GM12865 (cell line): ENCODE measurements around the gene ST6GALNAC5.

Source experiments
- DNase-seq: peaks from one replicate; pipeline ENCODE4 v3.0.0; 2010; ENCODE audit warnings: low read depth
- H3K4me3 ChIP-seq: 2 replicates; pipeline ENCODE4 v1.5.1; 2011; ENCODE audit warnings: mild to moderate bottlenecking, low read depth, low read length, control low read depth
- TF ChIP-seq, protein P1 (sequence below): IDR thresholded peaks from 2 replicates; pipeline ENCODE4 v1.5.1; 2011; ENCODE audit warnings: low read length, control low read depth, low read depth, inconsistent platforms; ENCODE audit not compliant: insufficient read depth; ENCODE audit errors: missing control alignments

Gene ST6GALNAC5

DNA sequence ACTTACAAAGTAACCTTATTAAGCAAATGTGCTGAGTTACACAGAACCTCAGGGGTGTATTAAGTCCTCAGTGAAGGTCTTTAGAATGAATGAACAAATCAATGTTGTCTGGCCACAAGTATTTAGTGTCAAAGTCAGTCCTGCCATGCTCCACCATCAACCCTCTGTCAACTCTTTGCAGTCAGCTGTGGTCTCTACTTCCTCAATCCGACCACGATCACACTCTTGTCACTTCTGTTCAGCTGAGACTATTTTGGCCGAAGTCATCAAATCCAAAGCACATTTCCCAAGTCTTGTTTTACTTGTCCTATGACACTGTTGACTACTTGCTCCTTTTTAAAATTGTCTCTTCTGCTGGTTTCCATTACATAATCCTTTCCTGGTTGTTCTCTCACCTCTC, 173.5 kb downstream of the ST6GALNAC5 start:
- DNase-seq = no peak
- no peak overlapping the region for H3K4me3 ChIP-seq
- TF ChIP-seq, protein P1, sequence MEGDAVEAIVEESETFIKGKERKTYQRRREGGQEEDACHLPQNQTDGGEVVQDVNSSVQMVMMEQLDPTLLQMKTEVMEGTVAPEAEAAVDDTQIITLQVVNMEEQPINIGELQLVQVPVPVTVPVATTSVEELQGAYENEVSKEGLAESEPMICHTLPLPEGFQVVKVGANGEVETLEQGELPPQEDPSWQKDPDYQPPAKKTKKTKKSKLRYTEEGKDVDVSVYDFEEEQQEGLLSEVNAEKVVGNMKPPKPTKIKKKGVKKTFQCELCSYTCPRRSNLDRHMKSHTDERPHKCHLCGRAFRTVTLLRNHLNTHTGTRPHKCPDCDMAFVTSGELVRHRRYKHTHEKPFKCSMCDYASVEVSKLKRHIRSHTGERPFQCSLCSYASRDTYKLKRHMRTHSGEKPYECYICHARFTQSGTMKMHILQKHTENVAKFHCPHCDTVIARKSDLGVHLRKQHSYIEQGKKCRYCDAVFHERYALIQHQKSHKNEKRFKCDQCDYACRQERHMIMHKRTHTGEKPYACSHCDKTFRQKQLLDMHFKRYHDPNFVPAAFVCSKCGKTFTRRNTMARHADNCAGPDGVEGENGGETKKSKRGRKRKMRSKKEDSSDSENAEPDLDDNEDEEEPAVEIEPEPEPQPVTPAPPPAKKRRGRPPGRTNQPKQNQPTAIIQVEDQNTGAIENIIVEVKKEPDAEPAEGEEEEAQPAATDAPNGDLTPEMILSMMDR = no peak

DNA sequence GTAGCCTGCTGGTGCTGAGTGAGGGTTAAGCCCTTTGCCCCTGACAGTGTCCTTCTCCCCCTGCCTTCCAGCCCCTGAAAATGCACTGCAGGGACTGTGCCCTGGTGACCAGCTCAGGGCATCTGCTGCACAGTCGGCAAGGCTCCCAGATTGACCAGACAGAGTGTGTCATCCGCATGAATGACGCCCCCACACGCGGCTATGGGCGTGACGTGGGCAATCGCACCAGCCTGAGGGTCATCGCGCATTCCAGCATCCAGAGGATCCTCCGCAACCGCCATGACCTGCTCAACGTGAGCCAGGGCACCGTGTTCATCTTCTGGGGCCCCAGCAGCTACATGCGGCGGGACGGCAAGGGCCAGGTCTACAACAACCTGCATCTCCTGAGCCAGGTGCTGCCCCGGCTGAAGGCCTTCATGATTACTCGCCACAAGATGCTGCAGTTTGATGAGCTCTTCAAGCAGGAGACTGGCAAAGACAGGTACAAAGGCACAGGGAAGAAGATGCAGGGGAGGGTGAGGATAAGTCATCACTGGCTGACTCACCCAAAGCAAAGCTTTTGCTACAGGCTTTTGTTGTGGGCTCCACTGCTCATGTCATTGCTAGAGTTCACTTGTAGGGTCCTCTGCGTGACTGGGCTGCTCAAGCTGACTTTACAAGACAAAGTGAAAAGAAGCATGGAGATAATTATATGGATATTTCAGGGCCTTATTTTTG, 177.0 kb downstream of the ST6GALNAC5 start:
- DNase-seq = no peak
- TF ChIP-seq, protein P1 = no peak
- H3K4me3 ChIP-seq = no peak overlapping the region

DNA sequence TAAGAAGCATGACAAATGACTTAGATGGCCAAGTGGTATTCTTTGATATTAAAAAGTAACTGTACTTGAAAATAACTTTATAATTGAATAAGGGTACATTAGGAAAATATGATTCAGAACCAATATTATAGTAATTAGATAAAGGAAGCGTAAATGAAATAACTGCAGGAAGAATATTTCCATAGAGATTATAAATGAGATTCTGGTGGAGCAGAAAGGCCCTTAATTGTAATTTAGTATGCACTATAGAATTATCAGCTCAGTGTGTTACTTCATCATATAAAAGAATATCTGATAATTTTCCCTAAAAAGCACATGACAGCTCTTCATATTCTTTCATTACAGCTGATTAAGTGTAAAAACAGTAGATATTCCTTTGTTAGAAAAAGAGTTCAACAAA, 180.3 kb downstream of the ST6GALNAC5 start:
- TF ChIP-seq, protein P1 = no peak
- no peak overlapping the region for H3K4me3 ChIP-seq
- no peak for DNase-seq

DNA sequence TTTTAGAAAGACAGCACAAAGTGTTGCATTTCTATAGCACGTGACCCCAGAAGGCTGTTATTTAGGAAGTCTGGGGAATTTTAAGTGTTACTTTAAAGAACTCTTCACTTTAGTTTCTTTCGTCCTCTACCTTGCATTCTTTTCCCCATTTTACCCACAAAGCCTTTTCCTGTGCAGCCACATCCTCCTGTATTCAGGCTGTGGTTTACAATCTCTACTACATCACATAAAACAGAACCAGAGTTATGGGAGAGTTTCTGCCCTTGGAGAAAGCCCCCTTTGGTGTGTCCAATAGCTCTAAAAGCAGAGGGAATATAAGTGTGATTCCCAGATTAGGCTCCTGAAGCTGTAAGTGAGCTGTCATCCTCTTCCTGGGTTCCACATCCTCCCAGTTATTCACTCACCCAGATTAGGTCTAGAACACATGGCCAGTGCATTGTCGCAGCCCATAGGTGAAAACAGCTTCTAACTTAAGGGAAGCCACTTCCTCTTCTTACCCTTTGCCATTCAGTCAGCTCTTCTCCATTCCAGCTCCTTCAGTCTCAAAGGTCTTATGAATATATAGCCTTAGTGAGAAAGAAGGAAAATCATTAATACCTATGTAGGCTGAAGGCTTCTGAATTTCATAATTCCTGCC, 180.8 kb downstream of the ST6GALNAC5 start:
- DNase-seq = no peak
- TF ChIP-seq, protein P1 = no peak
- no peak overlapping the region for H3K4me3 ChIP-seq

DNA sequence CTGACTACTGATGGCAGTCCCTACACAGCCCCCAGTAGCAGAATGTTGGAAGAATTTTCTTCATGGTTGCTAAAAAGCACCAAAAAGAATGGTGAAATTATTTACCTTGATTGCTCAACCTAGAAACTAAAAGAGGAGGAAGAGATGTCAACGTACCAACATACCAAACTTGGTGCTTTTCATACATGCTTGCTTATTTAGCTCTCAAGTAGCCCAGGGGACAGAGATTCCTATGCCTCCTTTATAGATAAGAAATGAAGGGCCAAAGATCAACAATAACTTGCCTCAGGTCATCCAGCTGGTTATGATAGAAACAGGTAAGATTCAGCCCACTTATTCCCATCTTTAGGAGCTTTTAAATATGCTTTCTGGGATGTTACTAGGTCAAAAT, 181.3 kb downstream of the ST6GALNAC5 start:
- TF ChIP-seq, protein P1 = no peak
- H3K4me3 ChIP-seq = no peak overlapping the region
- DNase-seq = no peak

DNA sequence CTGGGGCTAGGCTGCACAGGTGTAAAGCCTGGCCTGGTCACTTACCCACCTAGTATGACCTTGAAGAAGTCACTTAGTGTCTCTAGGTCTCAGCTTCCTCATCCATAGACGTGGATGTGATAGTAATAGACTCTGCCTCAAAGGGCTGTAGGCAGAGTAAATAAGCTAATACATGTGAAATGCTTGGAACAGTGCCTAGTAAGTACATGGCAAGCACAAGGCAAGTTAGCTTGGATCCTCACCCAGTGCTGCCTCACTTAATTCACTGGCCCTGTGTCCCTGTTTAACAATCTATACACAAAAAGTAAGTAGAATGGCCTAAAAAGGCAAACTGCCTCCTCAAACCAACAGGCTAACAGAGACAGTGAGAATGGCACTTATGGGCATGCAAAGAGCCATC, 184.1 kb downstream of the ST6GALNAC5 start:
- no peak for DNase-seq
- no peak overlapping the region for H3K4me3 ChIP-seq
- TF ChIP-seq, protein P1 = no peak
